Measurements from ENCODE around the gene PRLHR.

DNA sequence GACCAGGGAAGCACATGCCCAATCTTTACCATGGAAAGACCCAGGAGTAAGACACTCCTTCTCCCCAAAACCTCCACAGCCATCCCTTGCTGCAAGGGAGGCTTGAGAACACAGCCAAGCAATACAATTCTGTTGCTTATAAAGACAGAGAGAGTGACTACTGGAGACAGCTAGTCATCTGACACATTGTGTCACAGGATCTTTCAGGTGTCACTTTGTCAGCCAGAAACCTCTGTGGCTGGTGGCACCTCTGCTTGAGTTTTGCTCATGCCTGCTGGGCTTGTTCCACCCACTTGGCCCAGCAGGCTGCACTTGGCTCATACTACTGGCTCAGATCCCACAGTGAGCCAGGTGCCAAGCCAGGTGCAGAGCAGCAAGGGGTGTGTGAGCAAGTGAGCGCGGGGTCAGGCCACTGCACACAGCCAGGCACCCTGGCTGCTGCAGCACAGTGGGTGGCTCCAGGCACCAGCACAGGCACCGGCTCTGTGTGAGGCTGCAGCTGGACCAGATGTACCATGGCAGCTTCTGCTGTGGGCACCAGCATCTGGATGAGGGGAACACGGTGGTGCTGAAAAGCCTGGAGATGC is 12.4 kb upstream of the PRLHR start:
- no peak for TF ChIP-seq CTCF (IDR thresholded peaks at IDR 0.05)
- TF ChIP-seq POLR2AphosphoS5 (IDR thresholded peaks at IDR 0.05): no peak

Data from esophagus muscularis mucosa (tissue), 3 donors.